Measurements from ENCODE around the gene TRUB1.

TRUB1 gene

GRCh38 chr10:114925587-114926586 lies 12.1 kb upstream of the TRUB1 start:
- TF ChIP-seq CTCF (conservative IDR thresholded peaks at IDR 0.05; ENCODE audit: low read depth, low read length), result no peak
- Histone ChIP-seq H4K20me1 (ENCODE audit: insufficient read depth) (no peaks in the 10 kb centered on the region), H3K4me2 (no peak overlapping the region), H3K36me3 (ENCODE audit: insufficient read depth) (no peaks in the 10 kb centered on the region), H3K9ac (no peak overlapping the region), H3K4me3 (IDR thresholded peaks at IDR 0.05; ENCODE audit: insufficient read depth, low read depth, low read length) (no peak overlapping the region), H3K79me2 (ENCODE audit: insufficient read depth, low read depth) (no peaks in the 10 kb centered on the region), H2AFZ (ENCODE audit: low read depth) (no peak overlapping the region), H3K27ac (no peak overlapping the region), H3K4me1 (ENCODE audit: low read depth, poor library complexity, severe bottlenecking) (no peaks in the 10 kb centered on the region), H3K27me3 (ENCODE audit: insufficient read depth, low read depth) (no peaks in the 10 kb centered on the region)

DNA sequence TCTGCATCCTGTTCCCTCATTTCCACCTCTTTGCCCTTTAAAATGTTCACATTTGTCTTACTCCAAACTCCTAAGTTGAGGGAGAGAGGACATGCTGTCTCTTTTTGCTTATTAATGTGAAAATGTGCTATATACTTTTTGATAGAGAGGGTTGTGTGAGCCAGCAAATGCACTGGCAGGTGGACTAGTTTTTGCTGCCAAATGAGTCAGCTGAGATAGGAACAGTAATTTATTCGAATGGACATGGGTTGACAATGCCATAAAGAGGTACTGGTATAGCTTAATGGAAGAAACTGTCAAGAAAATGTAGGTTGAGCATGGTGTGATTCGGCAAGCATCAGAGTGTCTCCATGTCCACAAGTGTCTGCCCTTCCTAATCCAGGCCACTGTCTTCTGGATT lies 9.2 kb upstream of the TRUB1 start:
- Histone ChIP-seq H2AFZ (ENCODE audit: low read depth) (no peak overlapping the region), H3K36me3 (ENCODE audit: insufficient read depth) (no peaks in the 10 kb centered on the region), H3K4me3 (IDR thresholded peaks at IDR 0.05; ENCODE audit: insufficient read depth, low read depth, low read length) (no peak overlapping the region), H3K9ac (no peak overlapping the region), H3K4me2 (no peak overlapping the region), H3K27ac (no peak overlapping the region), H3K79me2 (ENCODE audit: insufficient read depth, low read depth) (no peaks in the 10 kb centered on the region), H4K20me1 (ENCODE audit: insufficient read depth) (no peaks in the 10 kb centered on the region), H3K4me1 (ENCODE audit: low read depth, poor library complexity, severe bottlenecking) (no peaks in the 10 kb centered on the region), H3K27me3 (ENCODE audit: insufficient read depth, low read depth) (no peaks in the 10 kb centered on the region)
- no peak for TF ChIP-seq CTCF (conservative IDR thresholded peaks at IDR 0.05; ENCODE audit: low read depth, low read length)

DNA sequence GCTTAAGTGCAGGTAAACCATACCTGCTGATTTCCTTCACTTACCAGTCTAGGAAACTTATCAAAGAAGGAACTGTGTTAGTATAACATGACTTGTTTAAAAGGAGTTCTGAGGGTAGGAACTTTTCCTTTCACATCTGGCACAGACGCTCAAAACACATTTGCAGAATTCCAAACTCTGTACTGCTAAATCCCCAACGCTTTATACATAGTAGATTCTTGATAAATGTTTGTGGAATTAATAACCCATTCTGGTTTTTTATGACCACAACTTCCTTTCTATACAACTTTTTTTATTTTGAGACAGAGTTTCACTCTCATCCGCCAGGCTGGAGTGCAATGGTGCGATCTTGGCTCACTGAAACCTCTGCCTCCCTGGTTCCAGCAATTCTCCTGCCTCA lies 7.7 kb upstream of the TRUB1 start:
- Histone ChIP-seq H4K20me1 (ENCODE audit: insufficient read depth) (no peaks in the 10 kb centered on the region), H2AFZ (ENCODE audit: low read depth) (no peak overlapping the region), H3K9ac (no peak overlapping the region), H3K36me3 (ENCODE audit: insufficient read depth) (no peaks in the 10 kb centered on the region), H3K27me3 (ENCODE audit: insufficient read depth, low read depth) (no peaks in the 10 kb centered on the region), H3K27ac (no peak overlapping the region), H3K4me3 (IDR thresholded peaks at IDR 0.05; ENCODE audit: insufficient read depth, low read depth, low read length) (no peak overlapping the region), H3K79me2 (ENCODE audit: insufficient read depth, low read depth) (no peaks in the 10 kb centered on the region), H3K4me2 (no peak overlapping the region), H3K4me1 (ENCODE audit: low read depth, poor library complexity, severe bottlenecking) (no peaks in the 10 kb centered on the region)
- TF ChIP-seq CTCF (conservative IDR thresholded peaks at IDR 0.05; ENCODE audit: low read depth, low read length), result no peak

GRCh38 chr10:114931072-114931679 lies 6.8 kb upstream of the TRUB1 start:
- TF ChIP-seq CTCF (conservative IDR thresholded peaks at IDR 0.05; ENCODE audit: low read depth, low read length), result no peak

More at GRCh38 chr10:114931072-114931679, 6.8 kb upstream of the TRUB1 start:
- Histone ChIP-seq H3K79me2 (ENCODE audit: insufficient read depth, low read depth) (no peaks in the 10 kb centered on the region), H3K9ac (no peak overlapping the region), H4K20me1 (ENCODE audit: insufficient read depth) (no peaks in the 10 kb centered on the region), H3K27ac (no peak overlapping the region), H3K4me3 (IDR thresholded peaks at IDR 0.05; ENCODE audit: insufficient read depth, low read depth, low read length) (no peak overlapping the region), H3K27me3 (ENCODE audit: insufficient read depth, low read depth) (no peaks in the 10 kb centered on the region), H2AFZ (ENCODE audit: low read depth) (no peak overlapping the region), H3K4me1 (ENCODE audit: low read depth, poor library complexity, severe bottlenecking) (no peaks in the 10 kb centered on the region), H3K36me3 (ENCODE audit: insufficient read depth) (no peaks in the 10 kb centered on the region), H3K4me2 (no peak overlapping the region)

Measured in KMS-11 (cell line).